Endothelial cell of umbilical vein (primary cell): Measurements from ENCODE around the gene COL23A1. TPM values are rescaled to one million over a fixed set of nuclear protein-coding genes. Genes with fewer than 3 reads are reported as not detected.

ENCODE experiments used
- BruUV-seq: library from RNA; stranded (reverse); fragments of 400-500 nt; replicated peaks from 2 replicates; lab custom pipeline; 2021; lab: Mats Ljungman, UMichigan
- CTCF ChIA-PET: fragments of 300-600, 350-600 bp; sonication (Branson Sonifier 250); formaldehyde crosslinking; loops from one replicate; lab custom pipeline; 2021; ENCODE audit warnings: antibody characterized with exemption, inconsistent platforms; lab: Charles Lee
- POLR2A ChIA-PET: fragments of 300-600, 350-600 bp; sonication (Branson Sonifier 250); formaldehyde crosslinking; loops from one replicate; lab custom pipeline; 2021; ENCODE audit warnings: antibody characterized with exemption, inconsistent platforms; lab: Charles Lee
- DNase-seq: peaks from one replicate; pipeline ENCODE4 v3.0.0-alpha.2; 2011; ENCODE audit warnings: low read depth, low spot score
- FAIRE-seq: peaks from 2 replicates; lab custom pipeline; 2011; peaks lifted over from hg19 to GRCh38; lab: Jason Lieb, UNC
- H2AFZ ChIP-seq: 2 replicates; pipeline ENCODE4 v1.6.0; 2012; ENCODE audit warnings: low read depth, low read length, control low read depth, inconsistent platforms
- H3K27ac ChIP-seq: 2 replicates; pipeline ENCODE4 v1.5.1; 2011; ENCODE audit warnings: low read depth, mild to moderate bottlenecking, control low read depth, low read length, moderate library complexity; ENCODE audit not compliant: insufficient read depth
- H3K27me3 ChIP-seq, 2 experiments: 2 replicates each; pipeline versions ENCODE4 v1.6.0 to v1.6.1; 2011; ENCODE audit warnings: low read length in 2 of 2, mixed read lengths in 1 of 2; ENCODE audit not compliant: control insufficient read depth in 2 of 2, insufficient read depth in 2 of 2
- H3K36me3 ChIP-seq, 2 experiments: 2 replicates in 1 of 2; 3 replicates in 1 of 2; pipeline ENCODE4 v1.5.1; 2011; ENCODE audit warnings: low read length in 2 of 2, mild to moderate bottlenecking in 1 of 2, moderate library complexity in 1 of 2; ENCODE audit not compliant: control insufficient read depth in 2 of 2, insufficient read depth in 2 of 2; ENCODE audit errors: extremely low read depth in 1 of 2
- H3K4me1 ChIP-seq: 3 replicates; pipeline ENCODE4 v1.5.1; 2011; ENCODE audit warnings: mild to moderate bottlenecking, low read length; ENCODE audit not compliant: control insufficient read depth, insufficient read depth; ENCODE audit errors: extremely low read depth
- H3K4me2 ChIP-seq: 2 replicates; pipeline ENCODE4 v1.6.1; 2011; ENCODE audit warnings: low read length, control low read depth, mixed read lengths; ENCODE audit not compliant: insufficient read depth
- H3K4me3 ChIP-seq, 3 experiments: fragments of 200-600 bp in 1 of 3; sonication (generic), shearing (Covaris generic) in 1 of 3; replicated peaks in 1 of 3; 2 replicates each; pipeline ENCODE4 v1.5.1; 2011 to 2016; ENCODE audit warnings: control low read depth in 3 of 3, low read length in 3 of 3, mild to moderate bottlenecking in 2 of 3, inconsistent platforms in 1 of 3, low read depth in 1 of 3, moderate library complexity in 1 of 3; ENCODE audit not compliant: insufficient read depth in 1 of 3
- H3K79me2 ChIP-seq: 2 replicates; pipeline ENCODE4 v1.6.0; 2012; ENCODE audit warnings: low read length, inconsistent platforms; ENCODE audit not compliant: control insufficient read depth, insufficient read depth
- H3K9ac ChIP-seq: replicated peaks from 2 replicates; pipeline ENCODE3; 2011; ENCODE audit warnings: low read length, control low read depth; ENCODE audit not compliant: insufficient read depth; ENCODE audit errors: extremely low read depth
- H3K9me1 ChIP-seq: replicated peaks from 3 replicates; pipeline ENCODE4 v1.6.0; 2011; ENCODE audit warnings: mild to moderate bottlenecking, low read length; ENCODE audit not compliant: control insufficient read depth, insufficient read depth; ENCODE audit errors: extremely low read depth
- H3K9me3 ChIP-seq: replicated peaks from 2 replicates; pipeline ENCODE4 v1.5.1; 2012; ENCODE audit warnings: low read length, inconsistent platforms; ENCODE audit not compliant: control insufficient read depth, insufficient read depth
- H4K20me1 ChIP-seq: replicated peaks from 2 replicates; pipeline ENCODE3; 2011; ENCODE audit warnings: mild to moderate bottlenecking, low read length; ENCODE audit not compliant: control insufficient read depth, insufficient read depth; ENCODE audit errors: extremely low read depth
- CTCF ChIP-seq, 2 donors: IDR thresholded peaks; 1 replicate in 1 of 2; 2 replicates in 1 of 2; pipeline ENCODE4 v1.5.1; 2011; ENCODE audit warnings: low read length in 2 of 2, mild to moderate bottlenecking in 2 of 2, moderate library complexity in 2 of 2, control low read depth in 1 of 2, inconsistent platforms in 1 of 2, low read depth in 1 of 2; ENCODE audit not compliant: insufficient read depth in 1 of 2; ENCODE audit errors: extremely low read depth in 1 of 2
- EZH2 ChIP-seq: IDR thresholded peaks from 2 replicates; pipeline ENCODE4 v1.6.1; 2012; ENCODE audit warnings: borderline replicate concordance, low read depth, mild to moderate bottlenecking, moderate library complexity, low read length, inconsistent platforms; ENCODE audit not compliant: severe bottlenecking
- FOS ChIP-seq: IDR thresholded peaks from 2 replicates; pipeline ENCODE4 v1.6.1; 2011; ENCODE audit warnings: mild to moderate bottlenecking, low read length, moderate library complexity, borderline replicate concordance; ENCODE audit not compliant: insufficient read depth
- GATA2 ChIP-seq: IDR thresholded peaks from 2 replicates; pipeline ENCODE4 v1.7.0; 2011; ENCODE audit warnings: low read depth, mild to moderate bottlenecking, moderate library complexity, mixed read lengths, low read length; ENCODE audit not compliant: insufficient read length, insufficient read depth
- JUN ChIP-seq: IDR thresholded peaks from 2 replicates; pipeline ENCODE4 v1.6.1; 2011; ENCODE audit warnings: borderline replicate concordance, low read depth; ENCODE audit not compliant: insufficient read length, insufficient read depth
- MAX ChIP-seq: IDR thresholded peaks from 2 replicates; pipeline ENCODE4 v1.6.1; 2011; ENCODE audit not compliant: insufficient read depth, insufficient read length
- MYC ChIP-seq: IDR thresholded peaks from one replicate; pipeline ENCODE4 v1.6.1; 2011; ENCODE audit warnings: mild to moderate bottlenecking, low read depth, low read length
- POLR2A ChIP-seq: IDR thresholded peaks from 2 replicates; pipeline ENCODE4 v1.6.1; 2012; ENCODE audit warnings: low read depth, mild to moderate bottlenecking, control low read depth, low read length
- POLR2AphosphoS5 ChIP-seq: IDR thresholded peaks from 2 replicates; pipeline ENCODE4 v1.6.1; 2012; ENCODE audit warnings: low read depth, mild to moderate bottlenecking, control low read depth, low read length, moderate library complexity; ENCODE audit not compliant: insufficient read depth
- dilution Hi-C: fragments of 300-500 bp; cut with MboI; formaldehyde crosslinking; loops from one replicate; pipeline ENCODE4 v1.15.0; 2019; ENCODE audit warnings: low sequenced_read_pairs; ENCODE audit not compliant: extremely low pct_ligation_motif_present
- intact Hi-C: fragments of 100-400 bp; cut with micrococcal nuclease; formaldehyde crosslinking; loops from one replicate; pipeline ENCODE4 v1.10.0; 2022
- polyA plus RNA-seq, 4 experiments: library from polyadenylated mRNA; depleted of rRNA in 3 of 4; stranded (reverse) in 3 of 4; unstranded in 1 of 4; fragments of >200 nt; gene quantifications; 2 replicates each; pipeline versions ENCODE4 v1.2.1 to v1.2.3, GENCODE V29; 2011 to 2012; ENCODE audit warnings: missing spikeins in 1 of 4
- total RNA-seq: library from RNA; stranded (reverse); gene quantifications from 2 replicates; pipeline ENCODE4 v1.2.3, GENCODE V29; 2021

Gene COL23A1
- total and polyA plus RNA-seq, 2 donors (not counting 3 experiments of a cell fraction or from before 2014, with no cell fraction given), result not detected

- Histone ChIP-seq H3K9me3 (no peaks in the 10 kb centered on the region), H3K4me3 (no peak overlapping the region), H3K4me2 (no peak overlapping the region), H3K27me3 (no peaks in the 10 kb centered on the region), H3K9ac (no peak overlapping the region), H2AFZ (no peak overlapping the region), H3K79me2 (no peaks in the 10 kb centered on the region), H3K27ac (no peak overlapping the region), H3K9me1 (no peaks in the 10 kb centered on the region), H3K36me3 (no peaks in the 10 kb centered on the region), H3K4me1 (no peaks in the 10 kb centered on the region), H4K20me1 (no peaks in the 10 kb centered on the region)
- CTCF ChIA-PET, result interaction anchor here (0.6 kb wide), 1 partner anchor 79 kb away, joined by 3 read pairs; no protein-coding TSS in a partner anchor
- FAIRE-seq, result no peak
- TF ChIP-seq FOS, result no peak
- no peak for TF ChIP-seq POLR2AphosphoS5
- no peak for TF ChIP-seq MAX
- TF ChIP-seq MYC, result no peak
- TF ChIP-seq POLR2A, result no peak
- TF ChIP-seq CTCF (IDR thresholded peaks at IDR 0.05; ENCODE audit: extremely low read depth in 1 of 2, insufficient read depth in 1 of 2, low read depth in 1 of 2, low read length in 2 of 2), result no peak
- no peak for TF ChIP-seq GATA2
- no peak for TF ChIP-seq JUN
- TF ChIP-seq EZH2, result no peak
- dilution Hi-C loops (no loop called here), intact Hi-C loops (no loop called here)
- BruUV-seq, result no TSS peak
- POLR2A ChIA-PET, result no interaction called here
- DNase-seq, result no peak
Measured at GRCh38 chr5:178502401-178503100, 87.6 kb downstream of the COL23A1 start.
